OCI-LY1 (cell line): ENCODE results near the gene SPINT3.

ENCODE experiments used
- CTCF ChIP-seq: fragments of 200-600 bp; sonication (generic), shearing (Covaris generic); IDR thresholded peaks from 2 replicates; pipeline ENCODE4 v1.5.1; 2017; ENCODE audit warnings: mild to moderate bottlenecking, antibody characterized with exemption, low read length, moderate library complexity, mixed read lengths
- EZH2 ChIP-seq: fragments of 200-600 bp; sonication (generic), shearing (Covaris generic); IDR thresholded peaks from 2 replicates; pipeline ENCODE4 v1.8.0; 2017; ENCODE audit warnings: borderline replicate concordance, mixed run types, mild to moderate bottlenecking, antibody characterized with exemption, low read length, moderate library complexity, mixed read lengths

GRCh38 chr20:45539382-45539781 lies 24.0 kb upstream of the SPINT3 start, which contains the start of gene WFDC6:
- TF ChIP-seq CTCF = no peak
- no peak for TF ChIP-seq EZH2
